Measurements from ENCODE around the gene KCNK16.
"Not testable (repeated sequence)": the region's sequence is repeated elsewhere in the genome, so short reads cannot be mapped to it uniquely, and the experiment has no call there.

Gene KCNK16

GRCh38 chr6:39309942-39310531, 12.5 kb downstream of the KCNK16 start:
- peak; percentile 38 for DNase-seq (ENCODE audit: low read depth)

GRCh38 chr6:39307462-39307861, 15.0 kb downstream of the KCNK16 start:
- no peak for DNase-seq (ENCODE audit: low read depth)

GRCh38 chr6:39304951-39305350, 17.6 kb downstream of the KCNK16 start:
- no peak for DNase-seq (ENCODE audit: low read depth)

- no peak for DNase-seq (ENCODE audit: low read depth)
Observed at GRCh38 chr6:39303425-39304153, 18.9 kb downstream of the KCNK16 start.

GRCh38 chr6:39302669-39303424, 19.7 kb downstream of the KCNK16 start:
- DNase-seq (ENCODE audit: low read depth) = peak; percentile 75

- no peak for DNase-seq (ENCODE audit: low read depth)
Observed at GRCh38 chr6:39302011-39302410, 20.5 kb downstream of the KCNK16 start.

- no peak for DNase-seq (ENCODE audit: low read depth)
Observed at GRCh38 chr6:39301606-39302005, 20.9 kb downstream of the KCNK16 start.

- no peak for DNase-seq (ENCODE audit: low read depth)
Observed at GRCh38 chr6:39300739-39301138, 21.8 kb downstream of the KCNK16 start.

- DNase-seq (ENCODE audit: low read depth) = no peak
Observed at GRCh38 chr6:39298061-39298460, 24.4 kb downstream of the KCNK16 start.

GRCh38 chr6:39296745-39297640, 25.5 kb downstream of the KCNK16 start:
- no peak for DNase-seq (ENCODE audit: low read depth)

GRCh38 chr6:39295611-39296011, 26.9 kb downstream of the KCNK16 start:
- no peak for DNase-seq (ENCODE audit: low read depth)

GRCh38 chr6:39294899-39295298, 27.6 kb downstream of the KCNK16 start:
- no peak for DNase-seq (ENCODE audit: low read depth)

GRCh38 chr6:39294133-39294532, 28.4 kb downstream of the KCNK16 start:
- DNase-seq (ENCODE audit: low read depth) = no peak

GRCh38 chr6:39292637-39293036, 29.9 kb downstream of the KCNK16 start:
- DNase-seq (ENCODE audit: low read depth) = no peak

GRCh38 chr6:39289490-39289889, 33.0 kb downstream of the KCNK16 start:
- DNase-seq (ENCODE audit: low read depth) = no peak

- no peak for DNase-seq (ENCODE audit: low read depth)
Observed at GRCh38 chr6:39287601-39288000, 34.9 kb downstream of the KCNK16 start.

GRCh38 chr6:39286596-39286995, 35.9 kb downstream of the KCNK16 start:
- not testable (repeated sequence) for DNase-seq (ENCODE audit: low read depth)

- DNase-seq (ENCODE audit: low read depth) = no peak
Observed at GRCh38 chr6:39282774-39283173, 39.7 kb downstream of the KCNK16 start.

GRCh38 chr6:39281312-39281980, 41.1 kb downstream of the KCNK16 start:
- DNase-seq (ENCODE audit: low read depth) = no peak

- no peak for DNase-seq (ENCODE audit: low read depth)
Observed at GRCh38 chr6:39280247-39280731, 42.2 kb downstream of the KCNK16 start.

GRCh38 chr6:39279539-39279938, 43.0 kb downstream of the KCNK16 start:
- DNase-seq (ENCODE audit: low read depth) = no peak
